GM21381 (cell line): Measurements from ENCODE around the gene HTR4.

Experiments used
- ATAC-seq: cut with Tn5 transposase; IDR thresholded peaks from one replicate; pipeline ENCODE4 v1.9.1; 2021; ENCODE audit warnings: mild to moderate bottlenecking, moderate library complexity; ENCODE audit not compliant: unreplicated experiment

Gene HTR4

GRCh38 chr5:148615644-148616275 lies 38.6 kb downstream of the HTR4 start:
- ATAC-seq, result no peak

- ATAC-seq, result no peak
Measured at GRCh38 chr5:148607406-148607805, 46.9 kb downstream of the HTR4 start.

- ATAC-seq, result no peak
Measured at GRCh38 chr5:148606296-148606695, 48.0 kb downstream of the HTR4 start.

- no peak for ATAC-seq
Measured at GRCh38 chr5:148599187-148599586, 55.1 kb downstream of the HTR4 start.

- no peak for ATAC-seq
Measured at GRCh38 chr5:148595697-148596096, 58.6 kb downstream of the HTR4 start.

- no peak for ATAC-seq
Measured at GRCh38 chr5:148586796-148587195, 67.5 kb downstream of the HTR4 start.

- ATAC-seq, result no peak
Measured at GRCh38 chr5:148585988-148586387, 68.3 kb downstream of the HTR4 start.

GRCh38 chr5:148584103-148584502 lies 70.2 kb downstream of the HTR4 start:
- no peak for ATAC-seq

GRCh38 chr5:148583421-148583965 lies 70.8 kb downstream of the HTR4 start:
- no peak for ATAC-seq

GRCh38 chr5:148574167-148574566 lies 80.2 kb downstream of the HTR4 start:
- ATAC-seq, result no peak

GRCh38 chr5:148573374-148573773 lies 81.0 kb downstream of the HTR4 start:
- no peak for ATAC-seq

- ATAC-seq, result no peak
Measured at GRCh38 chr5:148569948-148570347, 84.4 kb downstream of the HTR4 start.

GRCh38 chr5:148565148-148565547 lies 89.2 kb downstream of the HTR4 start:
- no peak for ATAC-seq

GRCh38 chr5:148563021-148563420 lies 91.3 kb downstream of the HTR4 start:
- no peak for ATAC-seq

- ATAC-seq, result no peak
Measured at GRCh38 chr5:148561801-148562311, 92.5 kb downstream of the HTR4 start.

GRCh38 chr5:148559461-148559860 lies 94.9 kb downstream of the HTR4 start:
- no peak for ATAC-seq

GRCh38 chr5:148558892-148559291 lies 95.4 kb downstream of the HTR4 start:
- no peak for ATAC-seq

- no peak for ATAC-seq
Measured at GRCh38 chr5:148556835-148557234, 97.5 kb downstream of the HTR4 start.

- no peak for ATAC-seq
Measured at GRCh38 chr5:148554621-148555020, 99.7 kb downstream of the HTR4 start.

GRCh38 chr5:148543727-148544126 lies 110.6 kb downstream of the HTR4 start:
- ATAC-seq, result no peak

GRCh38 chr5:148542812-148543211 lies 111.5 kb downstream of the HTR4 start:
- no peak for ATAC-seq

- peak; percentile 65 for ATAC-seq
Measured at GRCh38 chr5:148541054-148541835, 113.1 kb downstream of the HTR4 start.
